ENCODE results near the gene ANKHD1. TPM values are rescaled to one million over a fixed set of nuclear protein-coding genes. Genes with fewer than 3 reads are reported as not detected.
A peak's percentile ranks its signal among the peaks of the same experiment; 100 is the strongest.

Gene ANKHD1
- total RNA-seq, 3 donors from 2014 or later = 133 to 196 (median 158) TPM

DNA sequence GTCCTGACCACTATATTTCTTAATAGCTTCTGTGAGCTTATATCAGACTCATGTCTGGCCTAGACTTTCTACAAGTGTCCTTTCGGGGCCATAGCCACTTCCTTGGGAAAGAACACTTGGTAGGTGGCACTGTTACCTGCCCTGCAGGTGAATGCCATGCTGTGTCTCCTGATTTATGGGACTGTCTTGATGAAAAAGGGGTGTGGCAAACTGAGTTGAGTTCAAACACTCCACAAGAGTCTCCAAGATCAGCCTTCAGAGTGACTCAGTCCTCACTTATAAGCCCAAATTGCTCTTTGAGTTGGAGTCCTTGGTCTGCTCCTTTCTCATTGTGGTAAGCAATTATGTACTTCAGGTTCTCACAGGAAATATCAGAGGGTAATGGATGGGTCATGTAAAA, 9.9 kb upstream of the ANKHD1 start:
- no peaks in the 10 kb centered on the region for H3K9me3 ChIP-seq
- H3K4me3 ChIP-seq = no peak overlapping the region
- H3K27me3 ChIP-seq = no peaks in the 10 kb centered on the region
- DNase-seq (ENCODE audit: low spot score in 2 of 2) = no peak
- H3K4me1 ChIP-seq = no peaks in the 10 kb centered on the region
- intact Hi-C loops (cut with DNase I; ENCODE audit: low total_unique reads) = no loop called here
- no peaks in the 10 kb centered on the region for H3K36me3 ChIP-seq
- TF ChIP-seq CTCF (IDR thresholded peaks at IDR 0.05) (no peak), POLR2A (IDR thresholded peaks at IDR 0.05) (no peak), POLR2AphosphoS5 (IDR thresholded peaks at IDR 0.05) (no peak)
- no peak overlapping the region for H3K27ac ChIP-seq

GRCh38 chr5:140393738-140394137, 7.9 kb upstream of the ANKHD1 start:
- Histone ChIP-seq H3K9me3 (no peaks in the 10 kb centered on the region), H3K27ac (no peak overlapping the region), H3K4me1 (no peaks in the 10 kb centered on the region), H3K27me3 (no peaks in the 10 kb centered on the region), H3K4me3 (no peak overlapping the region), H3K36me3 (no peaks in the 10 kb centered on the region)
- TF ChIP-seq CTCF (IDR thresholded peaks at IDR 0.05) (no peak), POLR2A (IDR thresholded peaks at IDR 0.05) (no peak), POLR2AphosphoS5 (IDR thresholded peaks at IDR 0.05) (no peak)
- DNase-seq (ENCODE audit: low spot score in 2 of 2) = no peak
- intact Hi-C loops (cut with DNase I; ENCODE audit: low total_unique reads) = no loop called here

- intact Hi-C loops (cut with DNase I; ENCODE audit: low total_unique reads) = no loop called here
These were observed 3.2 kb upstream of the ANKHD1 start for GRCh38 chr5:140398379-140398811.

GRCh38 chr5:140399979-140400729, 1.5 kb upstream of the ANKHD1 start:
- H3K4me1 ChIP-seq = no peaks in the 10 kb centered on the region
- H3K27ac ChIP-seq = peak overlapping the region; percentile 95 to 97
- no peak for TF ChIP-seq CTCF (IDR thresholded peaks at IDR 0.05)
- TF ChIP-seq POLR2AphosphoS5 (IDR thresholded peaks at IDR 0.05) = no peak
- no peak for TF ChIP-seq POLR2A (IDR thresholded peaks at IDR 0.05)

More at GRCh38 chr5:140398379-140398811, 3.2 kb upstream of the ANKHD1 start:
- H3K9me3 ChIP-seq = no peaks in the 10 kb centered on the region
- H3K4me1 ChIP-seq = no peaks in the 10 kb centered on the region
- TF ChIP-seq POLR2AphosphoS5 (IDR thresholded peaks at IDR 0.05) = no peak
- no peak for TF ChIP-seq POLR2A (IDR thresholded peaks at IDR 0.05)
- no peak for TF ChIP-seq CTCF (IDR thresholded peaks at IDR 0.05)
- H3K4me3 ChIP-seq = no peak overlapping the region
- no peak overlapping the region for H3K27ac ChIP-seq
- no peaks in the 10 kb centered on the region for H3K27me3 ChIP-seq
- H3K36me3 ChIP-seq = no peaks in the 10 kb centered on the region
- DNase-seq (ENCODE audit: low spot score in 2 of 2) = no peak

DNA sequence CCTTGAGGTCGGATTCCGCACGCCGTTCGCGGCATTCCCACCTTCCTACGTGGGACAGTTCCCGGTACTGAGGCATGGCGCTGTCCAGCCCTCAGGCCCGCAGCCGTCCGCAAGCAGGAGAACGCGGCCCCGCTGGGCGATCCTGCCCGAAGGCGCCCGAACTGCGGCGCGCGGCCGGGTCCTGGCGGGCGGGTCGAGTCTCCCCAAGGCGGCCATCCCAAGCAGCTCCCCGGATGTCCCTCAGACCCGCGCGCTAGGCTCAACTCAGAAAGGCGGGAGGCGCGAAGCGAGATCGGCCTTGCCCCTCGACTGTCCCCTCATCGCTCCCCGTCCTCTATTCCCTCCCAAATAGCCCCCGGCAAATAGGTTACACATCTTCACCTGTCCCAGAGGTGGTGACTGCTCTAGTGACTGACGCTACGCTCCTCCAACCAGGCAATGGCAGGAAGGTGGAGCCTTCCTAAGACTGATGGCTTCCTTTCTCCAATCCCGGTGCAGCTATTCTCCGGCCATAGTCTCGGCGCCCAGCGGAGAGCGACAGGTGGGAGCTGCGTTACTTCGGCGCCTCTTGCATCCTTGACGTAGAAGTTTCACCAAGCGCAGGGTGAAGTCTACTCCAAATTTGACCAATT, 787 bp upstream of the ANKHD1 start:
- Histone ChIP-seq H3K4me1 (no peaks in the 10 kb centered on the region), H3K27me3 (no peaks in the 10 kb centered on the region), H3K4me3 (peak overlapping the region; percentile 93 to 99 (median 97)), H3K36me3 (no peaks in the 10 kb centered on the region), H3K27ac (peak overlapping the region; percentile 95 to 97), H3K9me3 (no peaks in the 10 kb centered on the region)
- peak; percentile 81 to 91 for DNase-seq (ENCODE audit: low spot score in 2 of 2)
- TF ChIP-seq CTCF (IDR thresholded peaks at IDR 0.05) (no peak), POLR2AphosphoS5 (IDR thresholded peaks at IDR 0.05) (peak; percentile 45 to 83 (median 48))
- intact Hi-C loops (cut with DNase I; ENCODE audit: low total_unique reads) = no loop called here

More at GRCh38 chr5:140399979-140400729, 1.5 kb upstream of the ANKHD1 start:
- no peaks in the 10 kb centered on the region for H3K9me3 ChIP-seq
- DNase-seq (ENCODE audit: low spot score in 2 of 2) = no peak
- H3K4me3 ChIP-seq = peak overlapping the region; percentile 93 to 99 (median 97)
- H3K27me3 ChIP-seq = no peaks in the 10 kb centered on the region
- H3K36me3 ChIP-seq = no peaks in the 10 kb centered on the region
- intact Hi-C loops (cut with DNase I; ENCODE audit: low total_unique reads) = no loop called here

Measured in breast epithelium (tissue), 4 donors.